Skeletal muscle tissue (tissue), 4 donors: ENCODE measurements around the gene MYBPHL. TPM values are rescaled to one million over a fixed set of nuclear protein-coding genes. Genes with fewer than 3 reads are reported as not detected.

Source experiments
- H3K27ac ChIP-seq: one replicate; pipeline ENCODE4 v1.7.0; 2013; ENCODE audit warnings: mild to moderate bottlenecking, low read depth, low read length, inconsistent platforms
- H3K27me3 ChIP-seq, 3 donors: one replicate each; pipeline ENCODE4 v1.7.0; 2013; ENCODE audit warnings: low read length in 3 of 3; ENCODE audit not compliant: control insufficient read depth in 3 of 3, insufficient read depth in 3 of 3
- H3K36me3 ChIP-seq, 3 donors: one replicate each; pipeline ENCODE4 v1.7.0; 2013; ENCODE audit warnings: low read length in 3 of 3; ENCODE audit not compliant: control insufficient read depth in 3 of 3, insufficient read depth in 3 of 3
- H3K4me1 ChIP-seq, 3 donors: one replicate each; pipeline ENCODE4 v1.7.0; 2013; ENCODE audit warnings: low read length in 3 of 3, mild to moderate bottlenecking in 3 of 3; ENCODE audit not compliant: control insufficient read depth in 3 of 3, insufficient read depth in 3 of 3
- H3K4me3 ChIP-seq, 3 donors: one replicate each; pipeline ENCODE4 v1.7.0; 2013; ENCODE audit warnings: low read length in 3 of 3
- H3K9ac ChIP-seq, 3 donors: one replicate each; pipeline ENCODE4 v1.7.0; 2013; ENCODE audit warnings: low read length in 3 of 3, mild to moderate bottlenecking in 3 of 3, moderate library complexity in 2 of 3, low read depth in 1 of 3
- H3K9me3 ChIP-seq, 3 donors: one replicate each; pipeline ENCODE4 v1.7.0; 2013; ENCODE audit warnings: low read length in 3 of 3; ENCODE audit not compliant: control insufficient read depth in 3 of 3
- total RNA-seq: library from RNA; depleted of rRNA; stranded (reverse); fragments of >200 nt; gene quantifications from one replicate; pipeline ENCODE4 v1.2.3, GENCODE V29; 2014
- donor health status: Osteomylitis.

The MYBPHL gene
- total RNA-seq, 1 donor from 2014 or later: under 0.01 TPM

- Histone ChIP-seq H3K27ac (peak overlapping the region; percentile 55), H3K4me1 (peaks cover 0 to 6% (median 5%) of the 10 kb centered on the region in 3 donors), H3K4me3 (no peak overlapping the region), H3K36me3 (peaks cover 51 to 63% (median 63%) of the 10 kb centered on the region in 3 donors), H3K9ac (no peak overlapping the region), H3K9me3 (no peaks in the 10 kb centered on the region), H3K27me3 (no peaks in the 10 kb centered on the region)
These were observed 31.3 kb upstream of the MYBPHL start for GRCh38 chr1:109338091-109338490.

GRCh38 chr1:109335091-109335490 is 28.3 kb upstream of the MYBPHL start:
- Histone ChIP-seq H3K27ac (no peak overlapping the region), H3K36me3 (peaks cover 45 to 67% (median 64%) of the 10 kb centered on the region in 3 donors), H3K4me3 (no peak overlapping the region), H3K4me1 (peaks cover 0 to 6% (median 5%) of the 10 kb centered on the region in 3 donors), H3K27me3 (no peaks in the 10 kb centered on the region), H3K9me3 (peaks cover 0 to 2% (median 0%) of the 10 kb centered on the region in 3 donors), H3K9ac (no peak overlapping the region)

- H3K27me3 ChIP-seq: no peaks in the 10 kb centered on the region
- H3K4me1 ChIP-seq: no peaks in the 10 kb centered on the region
- H3K9ac ChIP-seq: no peak overlapping the region
- peaks cover 45 to 75% (median 54%) of the 10 kb centered on the region in 3 donors for H3K36me3 ChIP-seq
- H3K27ac ChIP-seq: no peak overlapping the region
- peaks cover 0 to 2% (median 0%) of the 10 kb centered on the region in 3 donors for H3K9me3 ChIP-seq
- no peak overlapping the region for H3K4me3 ChIP-seq
These were observed 24.3 kb upstream of the MYBPHL start for GRCh38 chr1:109331113-109331512.

DNA sequence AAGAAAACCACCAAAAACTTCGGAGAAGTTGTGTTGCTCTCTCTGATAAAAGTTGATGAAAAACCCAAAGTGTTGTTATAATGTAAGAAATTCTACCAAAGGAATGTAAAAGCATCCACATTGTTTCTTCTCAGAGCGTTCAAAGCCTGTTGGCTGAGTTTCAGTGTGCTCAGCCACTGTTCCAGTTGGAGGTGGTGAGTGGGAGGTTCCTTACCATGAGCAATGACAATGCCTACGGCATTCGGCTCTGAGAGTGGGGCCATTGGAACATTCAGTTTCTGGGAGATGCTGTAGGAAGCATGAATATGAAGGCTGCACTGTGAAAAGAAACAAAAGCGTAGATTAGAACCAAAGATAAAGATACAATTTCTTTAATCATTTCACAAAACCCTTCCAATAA is 20.5 kb upstream of the MYBPHL start:
- H3K4me3 ChIP-seq: no peak overlapping the region
- H3K27me3 ChIP-seq: no peaks in the 10 kb centered on the region
- H3K9me3 ChIP-seq: peaks cover 0 to 2% (median 0%) of the 10 kb centered on the region in 3 donors
- H3K9ac ChIP-seq: no peak overlapping the region
- H3K36me3 ChIP-seq: peaks cover 41 to 73% (median 44%) of the 10 kb centered on the region in 3 donors
- no peak overlapping the region for H3K27ac ChIP-seq
- H3K4me1 ChIP-seq: no peaks in the 10 kb centered on the region

DNA sequence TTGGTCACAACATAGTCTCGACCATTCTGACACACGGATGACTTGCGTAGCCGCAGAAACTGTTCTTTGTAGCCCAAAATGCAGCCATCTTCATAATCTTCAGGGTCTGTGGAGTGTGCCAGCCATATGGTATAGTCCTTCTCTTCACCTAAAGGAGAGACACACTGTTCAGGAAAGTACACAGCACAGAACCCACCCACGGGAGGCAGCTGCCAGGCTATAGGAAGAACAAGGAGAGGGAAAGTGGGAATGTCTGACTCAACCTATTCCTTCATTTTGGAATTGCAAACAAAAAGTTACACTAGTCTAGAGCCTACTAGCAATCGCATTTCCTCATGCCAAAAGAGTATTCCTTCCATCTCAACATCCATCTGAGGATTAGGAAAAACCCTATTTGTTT is 16.2 kb upstream of the MYBPHL start:
- peaks cover 71 to 79% (median 71%) of the 10 kb centered on the region in 3 donors for H3K36me3 ChIP-seq
- no peak overlapping the region for H3K9ac ChIP-seq
- H3K4me1 ChIP-seq: no peaks in the 10 kb centered on the region
- H3K9me3 ChIP-seq: no peaks in the 10 kb centered on the region
- H3K4me3 ChIP-seq: no peak overlapping the region
- no peak overlapping the region for H3K27ac ChIP-seq
- no peaks in the 10 kb centered on the region for H3K27me3 ChIP-seq

DNA sequence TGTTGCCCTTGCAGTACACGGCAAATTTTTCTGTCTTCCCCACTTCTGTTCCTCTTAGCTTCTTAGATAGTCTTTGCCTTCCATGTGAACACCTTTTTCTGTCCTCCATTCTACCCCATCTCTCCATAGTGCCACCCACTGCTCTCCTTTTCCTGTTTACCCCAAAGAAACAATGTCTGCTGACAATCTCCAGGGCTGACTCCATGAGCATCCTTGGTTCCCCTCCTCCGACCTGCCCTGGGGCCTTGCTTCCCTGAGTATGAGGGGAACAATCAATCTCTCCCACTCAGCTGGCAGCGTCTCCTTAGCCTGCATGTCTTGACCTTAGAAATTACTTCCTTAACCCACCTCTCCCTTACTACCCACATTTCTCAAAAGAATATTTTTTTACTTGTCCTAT is 12.3 kb upstream of the MYBPHL start:
- H3K4me3 ChIP-seq: no peak overlapping the region

GRCh38 chr1:109316506-109316905 is 9.7 kb upstream of the MYBPHL start:
- H3K4me1 ChIP-seq: peaks cover 0 to 12% (median 0%) of the 10 kb centered on the region in 3 donors
- peaks cover 66 to 70% (median 69%) of the 10 kb centered on the region in 3 donors for H3K36me3 ChIP-seq
- H3K9me3 ChIP-seq: no peaks in the 10 kb centered on the region
- no peaks in the 10 kb centered on the region for H3K27me3 ChIP-seq
- H3K4me3 ChIP-seq: no peak overlapping the region
- H3K27ac ChIP-seq: no peak overlapping the region
- no peak overlapping the region for H3K9ac ChIP-seq

More for the DNA sequence above, 12.3 kb upstream of the MYBPHL start:
- H3K9ac ChIP-seq: no peak overlapping the region
- no peaks in the 10 kb centered on the region for H3K4me1 ChIP-seq
- no peak overlapping the region for H3K27ac ChIP-seq
- no peaks in the 10 kb centered on the region for H3K27me3 ChIP-seq
- no peaks in the 10 kb centered on the region for H3K9me3 ChIP-seq
- peaks cover 75 to 85% (median 76%) of the 10 kb centered on the region in 3 donors for H3K36me3 ChIP-seq

DNA sequence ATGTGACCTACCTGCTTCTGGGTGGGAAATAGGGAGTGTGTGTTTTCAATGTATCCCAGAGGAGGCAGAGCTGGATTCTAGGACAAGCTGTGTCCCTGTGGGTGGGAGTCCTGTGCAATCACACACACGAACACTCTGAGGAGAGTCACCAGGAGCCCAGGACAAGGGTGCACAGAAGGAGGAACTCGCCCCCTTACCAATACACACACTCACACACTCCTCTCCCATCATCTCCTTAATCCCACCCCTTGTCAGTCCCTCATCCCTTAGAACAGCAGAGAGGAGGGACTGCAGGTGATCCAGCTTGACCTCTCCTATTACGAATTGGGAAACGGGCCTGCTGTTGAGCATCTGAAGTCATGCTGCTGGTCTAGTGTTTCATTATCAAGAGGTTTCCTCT is 8.5 kb upstream of the MYBPHL start:
- Histone ChIP-seq H3K27me3 (no peaks in the 10 kb centered on the region), H3K9me3 (no peaks in the 10 kb centered on the region), H3K36me3 (peaks cover 58 to 68% (median 64%) of the 10 kb centered on the region in 3 donors), H3K27ac (no peak overlapping the region), H3K4me3 (no peak overlapping the region), H3K4me1 (peaks cover 0 to 12% (median 0%) of the 10 kb centered on the region in 3 donors), H3K9ac (no peak overlapping the region)

DNA sequence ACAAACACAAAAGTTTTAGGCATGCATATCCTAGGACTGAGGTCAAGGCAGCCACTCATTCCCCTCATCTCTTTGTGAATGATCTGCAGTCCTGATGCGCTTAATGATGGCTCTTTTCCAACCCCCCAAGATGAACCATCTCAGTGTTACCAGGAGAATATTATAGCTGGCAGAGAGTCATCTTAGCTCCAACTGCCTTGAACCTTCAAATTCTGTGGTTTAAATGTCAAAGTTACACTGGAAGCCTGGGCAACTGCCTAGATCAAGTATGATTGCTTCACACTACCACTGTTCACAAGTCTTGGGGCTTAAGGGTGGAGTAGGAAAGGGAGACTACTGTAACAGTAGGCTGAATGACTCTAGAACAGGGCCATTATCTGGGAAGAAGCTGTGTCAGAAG is 8.0 kb upstream of the MYBPHL start:
- Histone ChIP-seq H3K27me3 (no peaks in the 10 kb centered on the region), H3K4me1 (peaks cover 0 to 12% (median 0%) of the 10 kb centered on the region in 3 donors), H3K4me3 (no peak overlapping the region), H3K9ac (no peak overlapping the region), H3K36me3 (peaks cover 55 to 67% (median 60%) of the 10 kb centered on the region in 3 donors), H3K9me3 (no peaks in the 10 kb centered on the region), H3K27ac (no peak overlapping the region)

- Histone ChIP-seq H3K9ac (no peak overlapping the region), H3K4me3 (no peak overlapping the region), H3K4me1 (peaks cover 0 to 12% (median 4%) of the 10 kb centered on the region in 3 donors), H3K9me3 (no peaks in the 10 kb centered on the region), H3K36me3 (peaks cover 46 to 60% (median 49%) of the 10 kb centered on the region in 3 donors), H3K27me3 (no peaks in the 10 kb centered on the region), H3K27ac (no peak overlapping the region)
These were observed 6.4 kb upstream of the MYBPHL start for GRCh38 chr1:109312978-109313775.
